ENCODE results near the gene MIS18BP1. TPM values are rescaled to one million over a fixed set of nuclear protein-coding genes. Genes with fewer than 3 reads are reported as not detected.

The MIS18BP1 gene
- total and polyA plus RNA-seq, 9 of the 15 experiments (the other 6 are each of a cell fraction or from before 2014, with no cell fraction given) = 5.0 to 29.1 (median 19.1) TPM

DNA sequence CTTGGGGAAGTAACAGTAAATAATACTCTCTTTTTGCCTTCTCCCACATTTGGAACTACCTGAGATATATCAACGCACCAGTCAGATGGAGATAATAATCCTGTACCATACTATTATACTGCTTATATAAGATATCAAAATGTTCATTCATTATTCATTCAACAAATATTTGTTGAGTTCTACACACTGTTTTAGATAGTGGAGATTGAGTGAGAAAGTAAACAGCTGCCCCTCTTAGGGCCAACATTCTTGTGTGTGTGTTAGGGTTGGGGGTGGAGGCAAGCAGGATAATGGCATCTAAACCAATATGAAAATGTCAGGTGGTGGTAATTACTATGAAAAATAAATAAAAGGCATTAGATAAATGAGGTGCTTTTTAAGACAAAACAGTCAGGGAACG lies 14.0 kb downstream of the MIS18BP1 start:
- H3K4me3 ChIP-seq = no peak overlapping the region
- H3K4me2 ChIP-seq (ENCODE audit: insufficient read depth, low read length) = no peak overlapping the region
- no peak for ATAC-seq
- ChIA-PET POLR2A (no interaction called here), CTCF (ENCODE audit: low intra/inter-chr PET ratio) (no interaction called here)
- TF ChIP-seq ZNF584 (CRISPR knock-in tag; IDR thresholded peaks at IDR 0.05; ENCODE audit: low read depth) (no peak), CLOCK (CRISPR knock-in tag; IDR thresholded peaks at IDR 0.05; ENCODE audit: borderline replicate concordance) (no peak), CHD1 (IDR thresholded peaks at IDR 0.05; ENCODE audit: low read length) (no peak), ESRRB (CRISPR knock-in tag; IDR thresholded peaks at IDR 0.05; ENCODE audit: borderline replicate concordance) (no peak), RAD21 (CRISPR knock-in tag; conservative IDR thresholded peaks at IDR 0.05 in 1 of 2, IDR thresholded peaks at IDR 0.05 in 1 of 2) (no peak), TAF9B (IDR thresholded peaks at IDR 0.05; ENCODE audit: partially characterized antibody) (no peak), ARID1B (IDR thresholded peaks at IDR 0.05) (no peak), CREBBP (IDR thresholded peaks at IDR 0.05; ENCODE audit: low read depth, low read length) (no peak), ZNF354B (CRISPR knock-in tag; IDR thresholded peaks at IDR 0.05) (no peak)
- TF ChIP-seq, protein P1, sequence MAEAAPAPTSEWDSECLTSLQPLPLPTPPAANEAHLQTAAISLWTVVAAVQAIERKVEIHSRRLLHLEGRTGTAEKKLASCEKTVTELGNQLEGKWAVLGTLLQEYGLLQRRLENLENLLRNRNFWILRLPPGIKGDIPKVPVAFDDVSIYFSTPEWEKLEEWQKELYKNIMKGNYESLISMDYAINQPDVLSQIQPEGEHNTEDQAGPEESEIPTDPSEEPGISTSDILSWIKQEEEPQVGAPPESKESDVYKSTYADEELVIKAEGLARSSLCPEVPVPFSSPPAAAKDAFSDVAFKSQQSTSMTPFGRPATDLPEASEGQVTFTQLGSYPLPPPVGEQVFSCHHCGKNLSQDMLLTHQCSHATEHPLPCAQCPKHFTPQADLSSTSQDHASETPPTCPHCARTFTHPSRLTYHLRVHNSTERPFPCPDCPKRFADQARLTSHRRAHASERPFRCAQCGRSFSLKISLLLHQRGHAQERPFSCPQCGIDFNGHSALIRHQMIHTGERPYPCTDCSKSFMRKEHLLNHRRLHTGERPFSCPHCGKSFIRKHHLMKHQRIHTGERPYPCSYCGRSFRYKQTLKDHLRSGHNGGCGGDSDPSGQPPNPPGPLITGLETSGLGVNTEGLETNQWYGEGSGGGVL (CRISPR knock-in tag; IDR thresholded peaks at IDR 0.05) = no peak
- FAIRE-seq = no peak
- H3K9me3 ChIP-seq (replicated peaks; ENCODE audit: control insufficient read depth, insufficient read depth, low read depth, low read length) = no peaks in the 10 kb centered on the region
- 60% methylated on average over 1 of the region's 2 CpGs for WGBS (ENCODE audit: insufficient coverage, low coverage, missing lambda C conversion rate)
- no peak for DNase-seq (ENCODE audit: extremely low read depth in 1 of 4, low spot score in 3 of 4)
- H2AFZ ChIP-seq (ENCODE audit: low read depth, low read length) = no peak overlapping the region
- no peaks in the 10 kb centered on the region for H3K4me1 ChIP-seq (replicated peaks in 1 of 2; ENCODE audit: control insufficient read depth in 2 of 2, insufficient read depth in 2 of 2, low read length in 2 of 2)
- in situ Hi-C loops (cut with MboI) = no loop called here
- no peak overlapping the region for H3K9ac ChIP-seq (ENCODE audit: insufficient read depth in 1 of 2, low read depth in 2 of 2, low read length in 2 of 2)
- H3K36me3 ChIP-seq (ENCODE audit: control insufficient read depth, insufficient read depth, low read length) = peaks cover 17% of the 10 kb centered on the region; the same call in 2 of the 3 replicates
- no peaks in the 10 kb centered on the region for H4K20me1 ChIP-seq (replicated peaks; ENCODE audit: control insufficient read depth, insufficient read depth, low read length)
- intact Hi-C loops (cut with micrococcal nuclease) = no loop called here
- BruUV-seq (replicated peaks) = no TSS peak
- no peak overlapping the region for H3K27ac ChIP-seq (ENCODE audit: extremely low read depth, low read depth, low read length)
- no peaks in the 10 kb centered on the region for H3K27me3 ChIP-seq (ENCODE audit: control insufficient read depth in 2 of 2, insufficient read depth in 2 of 2, low read length in 2 of 2)
- H3K9me1 ChIP-seq (ENCODE audit: control insufficient read depth, insufficient read depth, low read length) = no peaks in the 10 kb centered on the region
- peaks cover 14% of the 10 kb centered on the region; the same call in 2 of the 3 replicates for H3K79me2 ChIP-seq (ENCODE audit: control insufficient read depth, insufficient read depth, low read length)

All from K562 (cell line).